Measurements from ENCODE around the gene B4GALT1. TPM values are rescaled to one million over a fixed set of nuclear protein-coding genes. Genes with fewer than 3 reads are reported as not detected.

The B4GALT1 gene
- total RNA-seq, 1 experiment from 2014 or later, result 15.7 TPM

GRCh38 chr9:33130961-33131789 lies 36.0 kb downstream of the B4GALT1 start:
- Histone ChIP-seq H3K9me3 (replicated peaks) (no peaks in the 10 kb centered on the region), H3K27me3 (no peaks in the 10 kb centered on the region), H3K36me3 (peaks cover 4% of the 10 kb centered on the region), H3K27ac (no peak overlapping the region), H3K4me3 (no peak overlapping the region), H3K4me1 (no peaks in the 10 kb centered on the region)
- no peak for DNase-seq

- Histone ChIP-seq H3K4me3 (no peak overlapping the region), H3K9me3 (replicated peaks) (no peaks in the 10 kb centered on the region), H3K27me3 (no peaks in the 10 kb centered on the region), H3K36me3 (peaks cover 4% of the 10 kb centered on the region), H3K27ac (no peak overlapping the region), H3K4me1 (no peaks in the 10 kb centered on the region)
- no peak for DNase-seq
Observed at GRCh38 chr9:33129886-33130881, 37.0 kb downstream of the B4GALT1 start.

GRCh38 chr9:33129251-33129885 lies 37.8 kb downstream of the B4GALT1 start:
- H3K36me3 ChIP-seq, result peaks cover 4% of the 10 kb centered on the region
- DNase-seq, result no peak
- H3K4me1 ChIP-seq, result no peaks in the 10 kb centered on the region
- no peaks in the 10 kb centered on the region for H3K27me3 ChIP-seq
- H3K9me3 ChIP-seq (replicated peaks), result no peaks in the 10 kb centered on the region
- no peak overlapping the region for H3K4me3 ChIP-seq
- no peak overlapping the region for H3K27ac ChIP-seq

GRCh38 chr9:33128570-33128969 lies 38.6 kb downstream of the B4GALT1 start:
- H3K4me1 ChIP-seq, result no peaks in the 10 kb centered on the region
- peak in 1 of 2 experiments; percentile 13 for DNase-seq
- H3K27me3 ChIP-seq, result no peaks in the 10 kb centered on the region
- no peak overlapping the region for H3K4me3 ChIP-seq
- peaks cover 4% of the 10 kb centered on the region for H3K36me3 ChIP-seq
- H3K9me3 ChIP-seq (replicated peaks), result no peaks in the 10 kb centered on the region
- no peak overlapping the region for H3K27ac ChIP-seq

GRCh38 chr9:33127881-33128280 lies 39.3 kb downstream of the B4GALT1 start:
- H3K36me3 ChIP-seq, result peaks cover 4% of the 10 kb centered on the region
- no peaks in the 10 kb centered on the region for H3K9me3 ChIP-seq (replicated peaks)
- DNase-seq, result no peak
- no peak overlapping the region for H3K27ac ChIP-seq
- no peak overlapping the region for H3K4me3 ChIP-seq
- no peaks in the 10 kb centered on the region for H3K4me1 ChIP-seq
- no peaks in the 10 kb centered on the region for H3K27me3 ChIP-seq

GRCh38 chr9:33125871-33126823 lies 41.0 kb downstream of the B4GALT1 start:
- no peaks in the 10 kb centered on the region for H3K9me3 ChIP-seq (replicated peaks)
- H3K4me1 ChIP-seq, result no peaks in the 10 kb centered on the region
- H3K27ac ChIP-seq, result no peak overlapping the region
- H3K4me3 ChIP-seq, result no peak overlapping the region
- no peaks in the 10 kb centered on the region for H3K27me3 ChIP-seq
- H3K36me3 ChIP-seq, result peaks cover 4% of the 10 kb centered on the region
- DNase-seq, result no peak

- H3K4me1 ChIP-seq, result no peaks in the 10 kb centered on the region
- no peak overlapping the region for H3K4me3 ChIP-seq
- H3K36me3 ChIP-seq, result peaks cover 4% of the 10 kb centered on the region
- H3K27me3 ChIP-seq, result no peaks in the 10 kb centered on the region
- peak in 1 of 2 experiments; percentile 17 for DNase-seq
- H3K9me3 ChIP-seq (replicated peaks), result no peaks in the 10 kb centered on the region
- H3K27ac ChIP-seq, result no peak overlapping the region
Observed at GRCh38 chr9:33125461-33125860, 41.7 kb downstream of the B4GALT1 start.

GRCh38 chr9:33124751-33125381 lies 42.3 kb downstream of the B4GALT1 start:
- Histone ChIP-seq H3K27me3 (no peaks in the 10 kb centered on the region), H3K36me3 (peaks cover 4% of the 10 kb centered on the region), H3K4me1 (no peaks in the 10 kb centered on the region), H3K9me3 (replicated peaks) (no peaks in the 10 kb centered on the region), H3K4me3 (no peak overlapping the region), H3K27ac (no peak overlapping the region)
- DNase-seq, result no peak

- peaks cover 4% of the 10 kb centered on the region for H3K36me3 ChIP-seq
- no peak for DNase-seq
- H3K27me3 ChIP-seq, result no peaks in the 10 kb centered on the region
- no peaks in the 10 kb centered on the region for H3K4me1 ChIP-seq
- no peak overlapping the region for H3K4me3 ChIP-seq
- no peaks in the 10 kb centered on the region for H3K9me3 ChIP-seq (replicated peaks)
- no peak overlapping the region for H3K27ac ChIP-seq
Observed at GRCh38 chr9:33124046-33124445, 43.1 kb downstream of the B4GALT1 start.

GRCh38 chr9:33123407-33124031 lies 43.6 kb downstream of the B4GALT1 start:
- Histone ChIP-seq H3K9me3 (replicated peaks) (no peaks in the 10 kb centered on the region), H3K27me3 (no peaks in the 10 kb centered on the region), H3K36me3 (peaks cover 4% of the 10 kb centered on the region), H3K4me3 (no peak overlapping the region), H3K4me1 (no peaks in the 10 kb centered on the region), H3K27ac (no peak overlapping the region)
- no peak for DNase-seq

GRCh38 chr9:33120620-33121019 lies 46.5 kb downstream of the B4GALT1 start:
- Histone ChIP-seq H3K27ac (no peak overlapping the region), H3K27me3 (no peaks in the 10 kb centered on the region), H3K4me1 (no peaks in the 10 kb centered on the region), H3K9me3 (replicated peaks) (no peaks in the 10 kb centered on the region), H3K4me3 (no peak overlapping the region), H3K36me3 (peaks cover 2% of the 10 kb centered on the region; the same call in 1 of the 2 replicates)
- no peak for DNase-seq

- no peak overlapping the region for H3K27ac ChIP-seq
- H3K4me1 ChIP-seq, result peaks cover 4% of the 10 kb centered on the region
- peaks cover 2% of the 10 kb centered on the region; the same call in 1 of the 2 replicates for H3K36me3 ChIP-seq
- H3K27me3 ChIP-seq, result no peaks in the 10 kb centered on the region
- H3K4me3 ChIP-seq, result no peak overlapping the region
- DNase-seq, result no peak
- no peaks in the 10 kb centered on the region for H3K9me3 ChIP-seq (replicated peaks)
Observed at GRCh38 chr9:33117796-33118195, 49.3 kb downstream of the B4GALT1 start.

- no peak overlapping the region for H3K27ac ChIP-seq
- no peak for DNase-seq
- H3K27me3 ChIP-seq, result no peaks in the 10 kb centered on the region
Observed at GRCh38 chr9:33117306-33117705, 49.8 kb downstream of the B4GALT1 start.

More at GRCh38 chr9:33117306-33117705, 49.8 kb downstream of the B4GALT1 start:
- peaks cover 4% of the 10 kb centered on the region for H3K4me1 ChIP-seq
- H3K9me3 ChIP-seq (replicated peaks), result no peaks in the 10 kb centered on the region
- H3K36me3 ChIP-seq, result peaks cover 2% of the 10 kb centered on the region; the same call in 1 of the 2 replicates
- H3K4me3 ChIP-seq, result no peak overlapping the region

Data from SJCRH30 (cell line).